Prostate gland (tissue), 2 donors: ENCODE results near the gene KRT33A. TPM values are rescaled to one million over a fixed set of nuclear protein-coding genes. Genes with fewer than 3 reads are reported as not detected.

ENCODE experiments used
- DNase-seq: peaks from one replicate; pipeline ENCODE4 v3.0.0-alpha.2; 2019; ENCODE audit warnings: low spot score
- H3K27ac ChIP-seq, 2 donors: fragments of 200-600 bp; sonication (generic); 2 replicates each; pipeline ENCODE4 v1.5.1; 2017 to 2019
- H3K27me3 ChIP-seq: fragments of 200-600 bp; sonication (generic); replicated peaks from 2 replicates; pipeline ENCODE4 v1.5.1; 2019; ENCODE audit not compliant: insufficient read depth
- H3K36me3 ChIP-seq, 2 donors: fragments of 200-600 bp; sonication (generic); 1 replicate in 1 of 2; 2 replicates in 1 of 2; pipeline versions ENCODE4 v1.5.1 to v1.8.1; 2017 to 2019
- H3K4me1 ChIP-seq: fragments of 200-600 bp; sonication (generic); replicated peaks from 2 replicates; pipeline ENCODE4 v1.5.1; 2019
- H3K4me3 ChIP-seq, 2 donors: fragments of 200-600 bp; sonication (generic); 2 replicates each; pipeline ENCODE4 v1.5.1; 2017 to 2019
- H3K9me3 ChIP-seq: fragments of 200-600 bp; sonication (generic); 2 replicates; pipeline ENCODE4 v1.5.1; 2017
- POLR2A ChIP-seq: fragments of 450-650 bp; IDR thresholded peaks from one replicate; pipeline ENCODE4 v1.6.1; 2016; ENCODE audit warnings: antibody characterized with exemption, mild to moderate bottlenecking
- POLR2AphosphoS5 ChIP-seq: sonication (generic); formaldehyde crosslinking; IDR thresholded peaks from one replicate; pipeline ENCODE4 v1.6.1; 2017; ENCODE audit warnings: antibody characterized with exemption
- WGBS: methylation state at CpG from one replicate; pipeline ENCODE4 v1.1.5; 2018; 5-methylcytosine and 5-hydroxymethylcytosine counted together
- intact Hi-C: fragments of 100-400 bp; cut with DNase I; formaldehyde crosslinking; loops from one replicate; pipeline ENCODE4 v1.14.2; 2022
- total RNA-seq, 2 donors: library from RNA; depleted of rRNA; stranded (reverse); fragments of >200 nt; gene quantifications; one replicate each; pipeline ENCODE4 v1.1.0, GENCODE V29; 2016
- TF ChIP-seq, protein P1 (sequence below), 4 experiments: fragments of 200-600 bp in 2 of 4; fragments of 450-650 bp in 2 of 4; sonication (generic) in 2 of 4; IDR thresholded peaks; 1 replicate in 3 of 4; 2 replicates in 1 of 4; pipeline ENCODE4 v1.5.1; 2016 to 2019; ENCODE audit warnings: antibody characterized with exemption in 4 of 4, mild to moderate bottlenecking in 2 of 4, moderate library complexity in 2 of 4

The KRT33A gene
- total RNA-seq, 2 donors from 2014 or later = not detected

DNA sequence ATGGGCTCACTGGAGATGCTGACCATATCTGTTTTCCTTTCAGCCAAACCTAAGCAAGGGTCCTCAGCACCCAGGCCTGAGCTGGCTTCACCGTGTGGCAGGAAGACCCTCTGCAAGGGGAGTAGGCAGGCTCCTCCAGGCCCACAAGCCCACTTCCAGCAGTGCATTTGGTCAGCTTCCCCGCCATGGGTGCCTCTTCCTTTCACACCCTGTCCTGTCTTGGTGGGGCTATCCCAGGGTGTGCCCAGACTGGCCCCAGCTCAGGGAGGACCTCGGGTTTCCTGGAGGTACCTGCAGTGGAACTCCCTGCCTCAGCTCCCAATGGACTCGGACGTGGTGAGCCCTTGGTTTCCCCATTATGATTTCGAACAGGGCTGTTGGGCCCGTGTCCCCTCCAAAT, 22.4 kb downstream of the KRT33A start:
- Histone ChIP-seq H3K4me1 (no peaks in the 10 kb centered on the region), H3K36me3 (no peaks in the 10 kb centered on the region), H3K27ac (no peak overlapping the region), H3K4me3 (no peak overlapping the region), H3K27me3 (no peaks in the 10 kb centered on the region), H3K9me3 (no peaks in the 10 kb centered on the region)
- no peak for DNase-seq
- intact Hi-C loops = loop anchor here (5.0 kb wide), 1 partner anchor 319 kb away; no protein-coding TSS in a partner anchor
- WGBS = 97% methylated on average over 7 of the region's 7 CpGs
- TF ChIP-seq POLR2A (no peak), POLR2AphosphoS5 (no peak)
- TF ChIP-seq, protein P1, sequence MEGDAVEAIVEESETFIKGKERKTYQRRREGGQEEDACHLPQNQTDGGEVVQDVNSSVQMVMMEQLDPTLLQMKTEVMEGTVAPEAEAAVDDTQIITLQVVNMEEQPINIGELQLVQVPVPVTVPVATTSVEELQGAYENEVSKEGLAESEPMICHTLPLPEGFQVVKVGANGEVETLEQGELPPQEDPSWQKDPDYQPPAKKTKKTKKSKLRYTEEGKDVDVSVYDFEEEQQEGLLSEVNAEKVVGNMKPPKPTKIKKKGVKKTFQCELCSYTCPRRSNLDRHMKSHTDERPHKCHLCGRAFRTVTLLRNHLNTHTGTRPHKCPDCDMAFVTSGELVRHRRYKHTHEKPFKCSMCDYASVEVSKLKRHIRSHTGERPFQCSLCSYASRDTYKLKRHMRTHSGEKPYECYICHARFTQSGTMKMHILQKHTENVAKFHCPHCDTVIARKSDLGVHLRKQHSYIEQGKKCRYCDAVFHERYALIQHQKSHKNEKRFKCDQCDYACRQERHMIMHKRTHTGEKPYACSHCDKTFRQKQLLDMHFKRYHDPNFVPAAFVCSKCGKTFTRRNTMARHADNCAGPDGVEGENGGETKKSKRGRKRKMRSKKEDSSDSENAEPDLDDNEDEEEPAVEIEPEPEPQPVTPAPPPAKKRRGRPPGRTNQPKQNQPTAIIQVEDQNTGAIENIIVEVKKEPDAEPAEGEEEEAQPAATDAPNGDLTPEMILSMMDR (IDR thresholded peaks at IDR 0.05) = no peak

DNA sequence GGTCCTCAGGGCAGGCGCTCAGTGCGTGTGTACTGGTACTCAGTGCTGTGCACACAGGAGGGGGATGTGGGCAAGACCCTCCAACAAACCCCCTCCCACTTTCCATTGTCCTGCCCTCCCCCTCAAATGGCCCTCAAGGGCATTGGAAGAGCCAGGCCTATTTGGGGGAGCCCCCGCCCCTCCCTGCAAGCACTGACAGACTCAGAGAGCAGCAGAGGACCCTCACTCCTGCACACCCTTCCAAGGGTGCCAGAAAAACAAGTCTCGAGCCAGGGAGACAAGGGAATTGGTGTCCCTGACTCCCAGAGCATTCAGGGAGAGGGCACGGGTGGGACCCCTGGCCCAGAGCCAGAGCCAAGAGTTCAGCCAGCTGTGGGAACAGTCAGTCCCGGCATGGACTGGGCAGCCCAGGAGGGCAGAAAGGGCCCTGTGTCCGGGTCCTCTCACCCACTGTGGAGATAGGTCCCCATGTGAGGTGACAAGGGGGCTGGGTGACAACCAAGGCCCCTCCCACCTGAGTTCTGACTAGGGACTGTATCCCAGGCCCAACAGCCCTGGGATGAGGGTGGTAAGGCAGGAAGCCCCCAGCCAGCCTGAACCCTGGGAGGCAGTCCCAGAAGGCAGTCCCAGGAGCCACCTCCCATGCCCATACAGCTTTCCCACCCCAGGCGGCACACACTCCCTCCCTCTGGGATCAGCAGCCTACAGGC, 23.1 kb downstream of the KRT33A start:
- Histone ChIP-seq H3K4me3 (no peak overlapping the region), H3K4me1 (no peaks in the 10 kb centered on the region), H3K27ac (no peak overlapping the region), H3K9me3 (no peaks in the 10 kb centered on the region), H3K36me3 (no peaks in the 10 kb centered on the region), H3K27me3 (no peaks in the 10 kb centered on the region)
- intact Hi-C loops = loop anchor here (5.0 kb wide), 1 partner anchor 320 kb away; no protein-coding TSS in a partner anchor
- DNase-seq = no peak
- TF ChIP-seq, protein P1 (IDR thresholded peaks at IDR 0.05) = no peak
- TF ChIP-seq POLR2A (no peak), POLR2AphosphoS5 (no peak)
- WGBS = 84% methylated on average over 8 of the region's 8 CpGs

DNA sequence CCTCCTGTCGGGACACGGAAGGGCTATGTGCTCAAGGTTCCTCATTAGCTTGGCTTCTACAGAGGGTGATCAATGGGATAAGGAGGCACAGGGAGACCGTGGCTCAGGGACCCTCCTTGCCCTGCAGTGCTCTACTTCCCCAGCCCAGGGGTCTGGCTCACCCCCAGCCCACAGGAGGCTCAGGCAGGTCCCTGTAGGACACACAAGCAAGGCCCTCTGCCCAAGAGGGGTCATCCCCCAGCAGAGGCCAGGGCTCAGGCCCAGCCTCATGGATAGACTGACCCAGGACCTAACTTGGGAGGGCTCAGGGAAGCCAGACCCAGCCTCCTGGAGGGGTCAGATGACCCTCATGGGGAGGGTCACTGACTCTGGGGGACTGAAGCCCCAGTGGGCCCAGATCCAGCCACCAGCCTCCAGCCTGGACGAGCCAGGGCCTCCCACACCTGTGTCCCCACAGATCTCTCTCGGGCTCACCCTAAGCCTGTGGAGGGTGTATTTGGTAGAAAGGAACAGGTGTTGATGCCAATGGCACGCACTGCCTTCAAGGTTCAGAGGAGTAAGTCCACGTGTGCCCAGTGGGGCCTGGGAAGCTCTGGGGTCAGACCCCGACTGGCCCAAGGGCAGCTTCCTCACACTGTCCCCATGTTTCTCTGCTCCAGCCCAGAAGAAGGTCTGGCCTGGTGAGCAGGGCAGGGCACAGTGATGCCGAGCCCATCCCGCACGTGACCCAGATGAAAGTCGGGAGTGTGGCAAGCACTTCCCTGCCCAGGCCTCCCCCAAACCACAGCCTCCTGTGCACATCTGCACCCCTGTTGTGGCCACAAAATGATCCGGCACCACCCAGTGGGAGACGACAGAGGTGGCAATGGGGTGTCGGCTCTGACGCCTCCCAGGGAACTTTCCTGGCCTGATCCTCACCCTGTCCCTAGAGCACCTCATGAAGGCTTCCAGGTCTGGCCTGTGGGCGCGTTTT, 24.2 kb downstream of the KRT33A start:
- 92% methylated on average over 18 of the region's 18 CpGs for WGBS
- no peak for DNase-seq
- intact Hi-C loops = loop anchor here (5.0 kb wide), 1 partner anchor 321 kb away; no protein-coding TSS in a partner anchor

DNA sequence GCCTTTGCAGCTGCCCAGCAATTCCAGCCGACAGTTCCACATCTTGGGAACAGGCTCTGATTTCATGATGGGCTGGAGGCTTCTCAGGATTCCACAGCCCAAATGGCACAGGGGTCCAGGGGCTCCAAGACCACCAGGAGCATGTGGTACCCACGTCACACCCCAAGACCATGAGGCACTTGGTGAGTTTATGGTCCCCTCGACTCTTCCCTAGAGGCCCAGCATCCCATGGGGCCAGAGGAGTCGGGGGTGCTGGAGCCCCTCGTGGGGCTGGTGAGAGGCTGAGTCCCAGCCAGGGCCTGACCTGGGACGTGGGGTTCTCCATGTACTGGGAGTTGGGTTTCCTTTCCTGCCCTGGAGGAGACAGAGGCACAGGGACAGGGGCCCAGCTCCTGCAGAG, 25.0 kb downstream of the KRT33A start:
- WGBS = 98% methylated on average over 6 of the region's 6 CpGs
- no peak for DNase-seq
- intact Hi-C loops = loop anchor here (5.0 kb wide), 1 partner anchor 322 kb away; no protein-coding TSS in a partner anchor
- no peaks in the 10 kb centered on the region for H3K36me3 ChIP-seq
- no peaks in the 10 kb centered on the region for H3K27me3 ChIP-seq
- no peak overlapping the region for H3K4me3 ChIP-seq
- no peaks in the 10 kb centered on the region for H3K4me1 ChIP-seq
- H3K9me3 ChIP-seq = no peaks in the 10 kb centered on the region
- no peak overlapping the region for H3K27ac ChIP-seq
- TF ChIP-seq POLR2AphosphoS5 (no peak), POLR2A (no peak)
- TF ChIP-seq, protein P1 (IDR thresholded peaks at IDR 0.05) = no peak

More for the DNA sequence above, 24.2 kb downstream of the KRT33A start:
- Histone ChIP-seq H3K27me3 (no peaks in the 10 kb centered on the region), H3K36me3 (no peaks in the 10 kb centered on the region), H3K27ac (no peak overlapping the region), H3K9me3 (no peaks in the 10 kb centered on the region), H3K4me3 (no peak overlapping the region), H3K4me1 (no peaks in the 10 kb centered on the region)
- TF ChIP-seq POLR2A = no peak

DNA sequence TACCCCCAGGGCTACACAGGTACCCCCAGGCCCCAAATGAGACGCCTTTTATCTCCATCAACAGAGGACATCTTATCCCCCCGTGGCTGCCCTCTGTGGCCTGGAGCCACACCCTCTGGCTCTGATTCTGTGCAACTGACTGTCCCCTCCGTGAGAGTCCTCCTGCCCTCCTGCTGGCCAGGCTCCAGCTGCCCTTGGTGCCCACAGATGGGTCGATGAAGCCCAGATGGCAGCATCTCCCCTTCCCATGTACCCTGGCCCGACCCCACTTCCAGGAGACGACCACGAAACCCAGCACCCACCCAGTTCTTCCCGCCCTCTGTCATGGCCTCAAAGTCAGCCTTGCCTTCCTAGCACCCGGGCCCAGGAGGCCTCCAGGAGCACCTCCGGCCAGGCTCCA, 25.5 kb downstream of the KRT33A start:
- Histone ChIP-seq H3K9me3 (no peaks in the 10 kb centered on the region), H3K27ac (no peak overlapping the region), H3K36me3 (no peaks in the 10 kb centered on the region), H3K4me3 (no peak overlapping the region), H3K4me1 (no peaks in the 10 kb centered on the region), H3K27me3 (no peaks in the 10 kb centered on the region)
- intact Hi-C loops = loop anchor here (5.0 kb wide), 1 partner anchor 322 kb away; no protein-coding TSS in a partner anchor
- TF ChIP-seq POLR2AphosphoS5 = no peak
- TF ChIP-seq, protein P1 (IDR thresholded peaks at IDR 0.05) = no peak
- no peak for TF ChIP-seq POLR2A
- 84% methylated on average over 9 of the region's 10 CpGs for WGBS
- DNase-seq = no peak
